H1 (cell line): ENCODE measurements around the gene BTNL2. TPM values are rescaled to one million over a fixed set of nuclear protein-coding genes. Genes with fewer than 3 reads are reported as not detected.

Source experiments
- CTCF ChIA-PET: fragments of 300-600 bp; sonication (Branson Sonifier 250); formaldehyde crosslinking; loops from one replicate; lab custom pipeline; 2021; ENCODE audit not compliant: partially characterized antibody; lab: Charles Lee
- POLR2A ChIA-PET: fragments of 300-600 bp; sonication (Branson Sonifier 250); formaldehyde crosslinking; loops from one replicate; lab custom pipeline; 2021; ENCODE audit warnings: inconsistent platforms; ENCODE audit not compliant: partially characterized antibody; lab: Charles Lee
- DNase-seq, 2 experiments: peaks; one replicate each; pipeline versions ENCODE4 v3.0.0 to v3.0.0-alpha.2; 2010 to 2022; ENCODE audit warnings: low spot score in 2 of 2, low read depth in 1 of 2, mixed read lengths in 1 of 2
- FAIRE-seq: peaks from 2 replicates; lab custom pipeline; 2011; peaks lifted over from hg19 to GRCh38; lab: Jason Lieb, UNC
- H2AFZ ChIP-seq: 2 replicates; pipeline ENCODE4 v1.8.1; 2012; ENCODE audit warnings: low read length, inconsistent platforms
- H2AK5ac ChIP-seq: 2 replicates; pipeline ENCODE4 v1.6.1; 2013; ENCODE audit warnings: low read depth, low read length
- H2BK120ac ChIP-seq: replicated peaks from 2 replicates; pipeline ENCODE3; 2013; ENCODE audit warnings: low read depth, low read length, inconsistent platforms
- H2BK12ac ChIP-seq: 2 replicates; pipeline ENCODE4 v1.6.1; 2013; ENCODE audit warnings: low read depth, low read length
- H2BK15ac ChIP-seq: 2 replicates; pipeline ENCODE4 v1.6.1; 2013; ENCODE audit warnings: low read length
- H2BK20ac ChIP-seq: 2 replicates; pipeline ENCODE4 v1.6.1; 2013; ENCODE audit warnings: low read length
- H2BK5ac ChIP-seq: 2 replicates; pipeline ENCODE4 v1.6.1; 2013; ENCODE audit warnings: low read depth, low read length
- H3K14ac ChIP-seq: 2 replicates; pipeline ENCODE4 v1.6.1; 2013; ENCODE audit warnings: inconsistent platforms; ENCODE audit not compliant: insufficient read length
- H3K18ac ChIP-seq: 2 replicates; pipeline ENCODE4 v1.6.1; 2013; ENCODE audit warnings: low read length; ENCODE audit errors: extremely low read depth
- H3K23ac ChIP-seq: 2 replicates; pipeline ENCODE4 v1.6.1; 2013; ENCODE audit warnings: inconsistent platforms; ENCODE audit not compliant: insufficient read length
- H3K23me2 ChIP-seq: 2 replicates; pipeline ENCODE4 v1.6.1; 2013; ENCODE audit warnings: low read depth, low read length
- H3K27ac ChIP-seq: 2 replicates; pipeline ENCODE4 v1.6.1; 2011; ENCODE audit warnings: low read depth, low read length, inconsistent platforms
- H3K27me3 ChIP-seq, 4 experiments: replicated peaks in 1 of 4; 1 replicate in 1 of 4; 2 replicates in 3 of 4; pipeline versions ENCODE4 v1.6.1 to v1.8.1; 2011 to 2013; ENCODE audit warnings: low read length in 3 of 4, mild to moderate bottlenecking in 3 of 4, inconsistent platforms in 2 of 4, mixed read lengths in 2 of 4, moderate library complexity in 1 of 4; ENCODE audit not compliant: control insufficient read depth in 3 of 4, insufficient read depth in 3 of 4; ENCODE audit errors: extremely low read depth in 1 of 4
- H3K36me3 ChIP-seq, 4 experiments: 2 replicates each; pipeline versions ENCODE4 v1.6.1 to v1.8.1; 2011 to 2013; ENCODE audit warnings: mild to moderate bottlenecking in 4 of 4, low read length in 3 of 4, moderate library complexity in 2 of 4, control low read depth in 1 of 4, inconsistent platforms in 1 of 4; ENCODE audit not compliant: insufficient read depth in 4 of 4, control insufficient read depth in 2 of 4
- H3K4ac ChIP-seq: replicated peaks from 2 replicates; pipeline ENCODE3; 2013; ENCODE audit warnings: low read length, low read depth, mixed read lengths, inconsistent platforms; ENCODE audit not compliant: insufficient read length
- H3K4me1 ChIP-seq, 4 experiments: replicated peaks in 1 of 4; 1 replicate in 1 of 4; 2 replicates in 3 of 4; pipeline versions ENCODE4 v1.6.1 to v1.8.1; 2011 to 2013; ENCODE audit warnings: low read length in 3 of 4, inconsistent platforms in 2 of 4, mixed read lengths in 1 of 4; ENCODE audit not compliant: insufficient read depth in 4 of 4, control insufficient read depth in 3 of 4
- H3K4me2 ChIP-seq, 2 experiments: 2 replicates each; pipeline versions ENCODE4 v1.6.1 to v1.8.1; 2011 to 2013; ENCODE audit warnings: low read depth in 2 of 2, low read length in 2 of 2, control low read depth in 1 of 2, inconsistent platforms in 1 of 2, mild to moderate bottlenecking in 1 of 2; ENCODE audit not compliant: insufficient read depth in 1 of 2
- H3K4me3 ChIP-seq, 4 experiments: fragments of 200-600, 300-600 bp in 1 of 4; sonication (generic), shearing (Covaris generic), sonication (Bioruptor Twin) in 1 of 4; 2 replicates each; pipeline versions ENCODE4 v1.5.1 to v1.8.1; 2011 to 2016; ENCODE audit warnings: low read length in 4 of 4, low read depth in 3 of 4, control low read depth in 2 of 4, inconsistent platforms in 2 of 4, mild to moderate bottlenecking in 2 of 4, mixed read lengths in 1 of 4, moderate library complexity in 1 of 4; ENCODE audit not compliant: insufficient read depth in 2 of 4; ENCODE audit errors: extremely low read depth in 1 of 4
- H3K56ac ChIP-seq: replicated peaks from 2 replicates; pipeline ENCODE3; 2013; ENCODE audit warnings: low read depth, mild to moderate bottlenecking, mixed read lengths, low read length, inconsistent platforms; ENCODE audit not compliant: insufficient read length
- H3K79me1 ChIP-seq: 2 replicates; pipeline ENCODE4 v1.6.1; 2013; ENCODE audit warnings: low read depth, low read length, control low read depth
- H3K79me2 ChIP-seq, 2 experiments: 2 replicates each; pipeline versions ENCODE4 v1.6.1 to v1.8.1; 2012 to 2013; ENCODE audit warnings: low read length in 2 of 2, mild to moderate bottlenecking in 2 of 2, inconsistent platforms in 1 of 2; ENCODE audit not compliant: insufficient read depth in 2 of 2, control insufficient read depth in 1 of 2
- H3K9ac ChIP-seq, 4 experiments: replicated peaks in 1 of 4; 1 replicate in 1 of 4; 2 replicates in 3 of 4; pipeline versions ENCODE4 v1.6.1 to v1.8.1; 2011 to 2013; ENCODE audit warnings: low read depth in 3 of 4, low read length in 3 of 4, control low read depth in 2 of 4, mild to moderate bottlenecking in 2 of 4, moderate library complexity in 2 of 4, inconsistent platforms in 1 of 4; ENCODE audit errors: extremely low read depth in 1 of 4
- H3K9me3 ChIP-seq, 2 experiments: 2 replicates each; pipeline versions ENCODE4 v1.6.1 to v1.8.1; 2012 to 2013; ENCODE audit warnings: mild to moderate bottlenecking in 2 of 2, moderate library complexity in 2 of 2, control low read depth in 1 of 2, inconsistent platforms in 1 of 2, low read depth in 1 of 2, low read length in 1 of 2, mixed read lengths in 1 of 2; ENCODE audit not compliant: insufficient read depth in 2 of 2
- H4K20me1 ChIP-seq, 2 experiments: replicated peaks in 1 of 2; 2 replicates each; pipeline versions ENCODE3 to v1.8.1; 2011 to 2013; ENCODE audit warnings: inconsistent platforms in 2 of 2, low read length in 2 of 2, mild to moderate bottlenecking in 1 of 2; ENCODE audit not compliant: insufficient read depth in 2 of 2, control insufficient read depth in 1 of 2
- H4K5ac ChIP-seq: 2 replicates; pipeline ENCODE4 v1.6.1; 2013; ENCODE audit warnings: low read length, low read depth, mixed read lengths, inconsistent platforms; ENCODE audit not compliant: insufficient read length
- H4K8ac ChIP-seq: 2 replicates; pipeline ENCODE4 v1.8.0; 2013; ENCODE audit warnings: mild to moderate bottlenecking, moderate library complexity, low read length, inconsistent platforms; ENCODE audit not compliant: insufficient read depth; ENCODE audit errors: extremely low read depth
- H4K91ac ChIP-seq: replicated peaks from 2 replicates; pipeline ENCODE3; 2013; ENCODE audit warnings: low read length, mixed read lengths, inconsistent platforms; ENCODE audit not compliant: insufficient read length
- CTBP2 ChIP-seq: IDR thresholded peaks from 2 replicates; pipeline ENCODE4 v1.7.0; 2011; ENCODE audit warnings: borderline replicate concordance, mild to moderate bottlenecking, moderate library complexity, mixed read lengths, low read length; ENCODE audit not compliant: insufficient read depth, insufficient read length
- KDM4A ChIP-seq: IDR thresholded peaks from one replicate; pipeline ENCODE4 v1.7.1; 2012; ENCODE audit warnings: low read depth, mild to moderate bottlenecking, moderate library complexity, low read length, inconsistent platforms; ENCODE audit not compliant: severe bottlenecking
- WGBS, 2 experiments: shearing (Covaris generic) in 1 of 2; methylation state at CpG; one replicate each; pipeline versions ENCODE4 v1.1.6 to v1.1.7; 2013 to 2015; ENCODE audit warnings: low lambda C conversion rate in 2 of 2, mixed read lengths in 2 of 2, inconsistent platforms in 1 of 2, low coverage in 1 of 2, missing lambda C conversion rate in 1 of 2; ENCODE audit not compliant: insufficient replicate concordance in 2 of 2, insufficient coverage in 1 of 2, insufficient read length in 1 of 2; ENCODE audit errors: extremely low coverage in 1 of 2, missing lambda C conversion rate in 1 of 2; 5-methylcytosine and 5-hydroxymethylcytosine counted together
- polyA plus RNA-seq, 7 experiments: library from polyadenylated mRNA; depleted of rRNA in 3 of 7; stranded (reverse) in 5 of 7; unstranded in 2 of 7; fragments of >200 nt in 5 of 7; fragments of 200-250 nt in 2 of 7; gene quantifications; 1 replicate in 5 of 7; 2 replicates in 1 of 7; 4 replicates in 1 of 7; pipeline versions ENCODE4 v1.2.1 to v1.2.3, GENCODE V29; 2011 to 2013; ENCODE audit warnings: missing spikeins in 2 of 7, mixed read lengths in 2 of 7
- total RNA-seq: library from RNA; stranded (reverse); fragmentation: NEBNext Ultra II Directional; extraction: Animal tissue kit (Norgen Biotek cat#: 25700); gene quantifications from 2 replicates; pipeline ENCODE4 v1.2.1, GENCODE V29; 2021

Gene BTNL2
- total and polyA plus RNA-seq, 2 of the 8 experiments (the other 6 are each of a cell fraction or from before 2014, with no cell fraction given), result not detected

DNA sequence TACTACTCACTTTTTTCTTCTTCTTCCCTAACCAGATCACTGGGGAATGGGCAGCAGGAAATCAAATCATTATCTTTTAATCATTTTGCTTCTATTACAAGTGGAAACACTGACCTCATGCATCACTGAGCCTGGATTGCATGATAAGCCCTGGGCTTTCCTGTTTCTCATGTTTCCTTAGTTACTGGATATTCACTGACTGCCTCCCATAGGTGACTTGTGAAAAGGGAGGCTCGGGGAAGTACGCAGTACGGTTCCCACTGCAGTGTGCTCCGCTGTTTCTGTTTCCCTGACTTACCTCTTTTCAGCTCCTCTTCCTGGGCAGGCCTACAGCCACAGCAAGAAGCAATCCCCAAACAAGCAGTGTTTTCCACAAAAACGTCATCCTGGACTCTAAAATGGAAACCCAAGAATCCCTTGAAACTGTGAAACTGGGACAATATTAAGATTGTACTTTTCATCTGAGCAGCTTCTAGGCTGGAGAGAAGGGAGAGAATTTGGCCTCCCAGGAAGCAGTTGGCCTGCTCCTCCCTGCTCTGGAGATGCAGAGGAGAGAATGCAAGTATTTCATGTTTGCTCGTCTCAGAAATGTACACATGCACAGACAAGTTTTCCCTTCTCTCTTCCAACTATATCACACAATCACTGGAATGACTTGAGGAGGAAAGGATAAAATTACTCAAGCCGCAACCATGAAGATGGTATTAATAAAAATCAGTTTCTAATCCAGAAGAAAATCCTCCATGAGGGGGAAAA lies 13.1 kb downstream of the BTNL2 start:
- Histone ChIP-seq H3K14ac (no peak overlapping the region), H3K36me3 (no peaks in the 10 kb centered on the region), H3K18ac (no peak overlapping the region), H4K20me1 (no peaks in the 10 kb centered on the region), H4K5ac (no peak overlapping the region), H3K4me2 (no peak overlapping the region), H2BK15ac (no peak overlapping the region), H3K4me3 (no peak overlapping the region), H2BK120ac (no peak overlapping the region), H3K27me3 (no peaks in the 10 kb centered on the region), H2BK12ac (no peak overlapping the region), H3K9ac (no peak overlapping the region), H3K9me3 (no peaks in the 10 kb centered on the region), H3K4me1 (no peaks in the 10 kb centered on the region), H2AK5ac (no peak overlapping the region), H3K23ac (no peak overlapping the region), H3K23me2 (no peaks in the 10 kb centered on the region), H3K56ac (no peak overlapping the region), H2AFZ (no peak overlapping the region), H3K27ac (no peak overlapping the region), H2BK20ac (no peak overlapping the region), H3K79me1 (no peaks in the 10 kb centered on the region), H4K91ac (no peak overlapping the region), H4K8ac (no peak overlapping the region), H3K4ac (no peak overlapping the region), H2BK5ac (no peak overlapping the region), H3K79me2 (no peaks in the 10 kb centered on the region)
- CTCF ChIA-PET, result interaction anchor here (1.2 kb wide), 1 partner anchor 20 kb away, joined by 4 read pairs; no protein-coding TSS in a partner anchor
- DNase-seq (no peak), FAIRE-seq (no peak)
- WGBS, 2 experiments, result 53% methylated on average over 7 of the region's 7 CpGs; no CpG with 5 or more reads in 1 of the 2 experiments
- POLR2A ChIA-PET, result no interaction called here
- TF ChIP-seq CTBP2 (no peak), KDM4A (no peak)
